Measurements from ENCODE around the gene NPDC1.

DNA sequence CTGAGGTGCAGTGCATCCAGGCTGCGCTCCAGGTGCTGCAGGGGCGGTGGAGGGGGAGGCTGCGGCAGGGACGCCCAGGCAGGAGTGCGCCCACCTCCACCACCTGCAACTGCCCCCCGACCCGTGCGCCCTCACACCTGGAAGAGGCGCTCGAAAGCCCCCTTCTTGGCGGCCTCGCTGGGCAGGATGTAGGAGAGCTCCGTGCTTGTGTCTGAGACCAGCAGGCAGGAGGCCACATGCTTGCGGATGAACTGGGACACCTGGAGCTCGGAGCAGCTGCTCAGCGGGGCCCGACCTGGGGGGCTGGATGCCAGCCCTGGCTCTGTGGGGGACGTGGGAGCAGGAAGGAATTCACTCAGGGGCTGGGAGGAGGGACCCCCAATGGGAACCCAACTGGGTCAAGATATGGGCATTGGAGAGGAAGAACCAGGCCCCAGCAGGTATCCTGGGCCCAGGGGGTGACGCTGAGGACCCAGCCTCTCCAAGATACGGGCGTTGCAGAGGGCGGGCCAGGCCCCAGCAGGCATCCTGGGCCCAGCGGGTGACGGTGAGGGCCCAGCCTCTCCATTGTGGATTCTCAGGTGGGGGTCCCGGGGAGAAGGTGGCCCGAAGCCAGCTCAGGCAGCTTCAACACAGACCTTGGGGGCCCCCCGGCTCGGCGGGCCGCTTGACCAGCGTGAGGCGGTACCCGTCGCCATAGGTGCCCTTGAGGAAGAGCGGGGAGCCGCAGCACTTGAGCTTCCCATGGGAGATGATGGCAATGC is 31.0 kb downstream of the NPDC1 start:
- TF ChIP-seq POLR2AphosphoS5 (IDR thresholded peaks at IDR 0.05) (no peak), EP300 (IDR thresholded peaks at IDR 0.05; ENCODE audit: low read depth) (no peak)
- TF ChIP-seq, protein P1, sequence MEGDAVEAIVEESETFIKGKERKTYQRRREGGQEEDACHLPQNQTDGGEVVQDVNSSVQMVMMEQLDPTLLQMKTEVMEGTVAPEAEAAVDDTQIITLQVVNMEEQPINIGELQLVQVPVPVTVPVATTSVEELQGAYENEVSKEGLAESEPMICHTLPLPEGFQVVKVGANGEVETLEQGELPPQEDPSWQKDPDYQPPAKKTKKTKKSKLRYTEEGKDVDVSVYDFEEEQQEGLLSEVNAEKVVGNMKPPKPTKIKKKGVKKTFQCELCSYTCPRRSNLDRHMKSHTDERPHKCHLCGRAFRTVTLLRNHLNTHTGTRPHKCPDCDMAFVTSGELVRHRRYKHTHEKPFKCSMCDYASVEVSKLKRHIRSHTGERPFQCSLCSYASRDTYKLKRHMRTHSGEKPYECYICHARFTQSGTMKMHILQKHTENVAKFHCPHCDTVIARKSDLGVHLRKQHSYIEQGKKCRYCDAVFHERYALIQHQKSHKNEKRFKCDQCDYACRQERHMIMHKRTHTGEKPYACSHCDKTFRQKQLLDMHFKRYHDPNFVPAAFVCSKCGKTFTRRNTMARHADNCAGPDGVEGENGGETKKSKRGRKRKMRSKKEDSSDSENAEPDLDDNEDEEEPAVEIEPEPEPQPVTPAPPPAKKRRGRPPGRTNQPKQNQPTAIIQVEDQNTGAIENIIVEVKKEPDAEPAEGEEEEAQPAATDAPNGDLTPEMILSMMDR (IDR thresholded peaks at IDR 0.05) = no peak
